CD14-positive monocyte (primary cell): ENCODE data around the gene VARS2. TPM values are rescaled to one million over a fixed set of nuclear protein-coding genes. Genes with fewer than 3 reads are reported as not detected.

Experiments
- DNase-seq, 3 donors: peaks; one replicate each; pipeline ENCODE4 v3.0.0-alpha.2; 2011 to 2022
- H2AFZ ChIP-seq: 2 replicates; pipeline ENCODE4 v1.6.0; 2012; ENCODE audit warnings: mild to moderate bottlenecking, low read depth, low read length, inconsistent platforms; ENCODE audit not compliant: insufficient read depth, poor library complexity, severe bottlenecking
- H3K27ac ChIP-seq, 2 donors: 1 replicate in 1 of 2; 2 replicates in 1 of 2; pipeline ENCODE4 v1.5.1; 2012 to 2013; ENCODE audit warnings: low read length in 2 of 2, control low read depth in 1 of 2, inconsistent platforms in 1 of 2, low read depth in 1 of 2, mild to moderate bottlenecking in 1 of 2
- H3K27me3 ChIP-seq, 2 donors: one replicate each; pipeline versions ENCODE4 v1.6.0 to v1.6.1; 2011 to 2013; ENCODE audit warnings: low read length in 2 of 2; ENCODE audit not compliant: control insufficient read depth in 2 of 2, insufficient read depth in 2 of 2
- H3K36me3 ChIP-seq, 2 donors: replicated peaks in 1 of 2; 1 replicate in 1 of 2; 2 replicates in 1 of 2; pipeline versions ENCODE4 v1.5.1 to v1.6.1; 2012 to 2013; ENCODE audit warnings: low read length in 2 of 2, control low read depth in 1 of 2, inconsistent platforms in 1 of 2, mild to moderate bottlenecking in 1 of 2; ENCODE audit not compliant: insufficient read depth in 2 of 2, control insufficient read depth in 1 of 2
- H3K4me1 ChIP-seq, 2 donors: 1 replicate in 1 of 2; 2 replicates in 1 of 2; pipeline versions ENCODE4 v1.5.1 to v1.6.1; 2012 to 2013; ENCODE audit warnings: low read length in 2 of 2, control low read depth in 1 of 2, inconsistent platforms in 1 of 2, mild to moderate bottlenecking in 1 of 2, moderate library complexity in 1 of 2; ENCODE audit not compliant: insufficient read depth in 2 of 2, control insufficient read depth in 1 of 2
- H3K4me2 ChIP-seq: replicated peaks from 2 replicates; pipeline ENCODE3; 2012; ENCODE audit warnings: low read length, moderate library complexity, mild to moderate bottlenecking; ENCODE audit not compliant: poor library complexity, severe bottlenecking; ENCODE audit errors: extremely low read depth
- H3K4me3 ChIP-seq, 3 experiments: fragments of 200-600 bp in 1 of 3; sonication (generic) in 1 of 3; replicated peaks in 1 of 3; 1 replicate in 2 of 3; 2 replicates in 1 of 3; pipeline ENCODE4 v1.5.1; 2011 to 2013; ENCODE audit warnings: low read length in 3 of 3, mild to moderate bottlenecking in 3 of 3, control low read depth in 2 of 3, low read depth in 2 of 3, inconsistent platforms in 1 of 3, moderate library complexity in 1 of 3
- H3K79me2 ChIP-seq: 2 replicates; pipeline ENCODE4 v1.6.0; 2012; ENCODE audit warnings: mild to moderate bottlenecking, control low read depth, inconsistent platforms, low read length, moderate library complexity; ENCODE audit not compliant: insufficient read depth
- H3K9ac ChIP-seq: 2 replicates; pipeline ENCODE4 v1.6.0; 2017; ENCODE audit warnings: low read length, mild to moderate bottlenecking; ENCODE audit not compliant: insufficient read depth, poor library complexity, severe bottlenecking
- H3K9me3 ChIP-seq, 2 donors: replicated peaks in 1 of 2; 1 replicate in 1 of 2; 2 replicates in 1 of 2; pipeline versions ENCODE4 v1.5.1 to v1.6.1; 2012 to 2013; ENCODE audit warnings: low read length in 2 of 2, control low read depth in 1 of 2; ENCODE audit not compliant: control insufficient read depth in 1 of 2, insufficient read depth in 1 of 2
- H4K20me1 ChIP-seq: 2 replicates; pipeline ENCODE4 v1.6.0; 2012; ENCODE audit warnings: mild to moderate bottlenecking, low read length, control low read depth, moderate library complexity; ENCODE audit not compliant: insufficient read depth
- H3K27ac Mint-ChIP-seq, 7 donors: one replicate each; pipeline ENCODE4 v1.8.0; 2020; ENCODE audit warnings: mild to moderate bottlenecking in 7 of 7, mixed read lengths in 7 of 7, moderate library complexity in 6 of 7, inconsistent platforms in 2 of 7
- H3K27me3 Mint-ChIP-seq, 3 donors: one replicate each; pipeline ENCODE4 v1.8.0; 2021 to 2022; ENCODE audit warnings: low read depth in 3 of 3, mild to moderate bottlenecking in 3 of 3, mixed read lengths in 3 of 3, moderate library complexity in 3 of 3, inconsistent platforms in 1 of 3
- H3K36me3 Mint-ChIP-seq, 2 donors: one replicate each; pipeline ENCODE4 v1.8.0; 2020; ENCODE audit warnings: mixed read lengths in 2 of 2, inconsistent platforms in 1 of 2, mild to moderate bottlenecking in 1 of 2
- H3K4me1 Mint-ChIP-seq: one replicate; pipeline ENCODE4 v1.8.0; 2020; ENCODE audit warnings: mild to moderate bottlenecking, mixed read lengths
- H3K4me3 Mint-ChIP-seq, 2 donors: one replicate each; pipeline ENCODE4 v1.8.0; 2020; ENCODE audit warnings: mild to moderate bottlenecking in 2 of 2, mixed read lengths in 2 of 2, moderate library complexity in 1 of 2
- H3K9me3 Mint-ChIP-seq, 7 donors: one replicate each; pipeline ENCODE4 v1.8.0; 2020 to 2022; ENCODE audit warnings: mixed read lengths in 7 of 7, mild to moderate bottlenecking in 6 of 7, moderate library complexity in 6 of 7, inconsistent platforms in 2 of 7
- CTCF ChIP-seq: fragments of 200-600 bp; IDR thresholded peaks from one replicate; pipeline ENCODE4 v1.8.0; 2022; ENCODE audit warnings: antibody characterized with exemption, mild to moderate bottlenecking
- whole genome bisulfite sequencing: methylation state at CpG from one replicate; pipeline ENCODE4 v1.1.5; 2013; ENCODE audit warnings: missing lambda C conversion rate; ENCODE audit not compliant: insufficient coverage; 5-methylcytosine and 5-hydroxymethylcytosine counted together
- intact Hi-C, 2 donors: fragments of 100-400 bp; cut with micrococcal nuclease; formaldehyde crosslinking; loops; one replicate each; pipeline versions ENCODE4 v1.15.0 to v1.15.1; 2023
- polyA plus RNA-seq, 3 donors: library from polyadenylated mRNA; depleted of rRNA in 1 of 3; unstranded in 2 of 3; stranded (reverse) in 1 of 3; fragments of 300-500 nt in 2 of 3; fragments of >200 nt in 1 of 3; fragmentation: Illumina TruSeq in 2 of 3; gene quantifications; 1 replicate in 2 of 3; 2 replicates in 1 of 3; pipeline ENCODE4 v1.2.3, GENCODE V29; 2012 to 2021

Gene VARS2
- polyA plus RNA-seq, 3 donors: 7.6 to 15.5 (median 8.1) TPM

DNA sequence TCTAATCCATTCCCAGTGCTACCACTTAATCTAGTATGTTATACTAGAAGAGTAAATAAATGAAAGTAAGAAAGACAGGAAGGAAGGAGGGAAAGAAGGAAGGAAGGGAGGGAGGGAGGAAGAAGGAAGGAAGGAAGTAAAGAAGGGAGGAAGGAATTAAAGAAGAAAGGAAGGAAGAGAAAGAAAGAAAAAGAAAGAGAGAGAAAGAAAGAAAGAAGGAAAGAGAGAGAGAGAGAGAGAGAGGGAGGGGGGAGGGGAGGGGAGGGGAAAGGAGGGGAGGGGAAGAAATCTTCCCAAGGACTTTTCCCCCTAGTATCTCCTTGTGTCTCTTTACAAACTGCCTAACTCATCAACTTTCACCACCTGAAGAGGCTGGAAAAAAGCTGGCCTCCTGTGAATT, 48.7 kb downstream of the VARS2 start:
- H3K9me3 Mint-ChIP-seq: no peaks in the 10 kb centered on the region
- H3K4me3 ChIP-seq: no peak overlapping the region
- H2AFZ ChIP-seq: no peak overlapping the region
- no peak for TF ChIP-seq CTCF
- peaks cover 17 to 34% (median 21%) of the 10 kb centered on the region in 3 donors for H3K27me3 Mint-ChIP-seq
- peaks cover 1 to 10% of the 10 kb centered on the region in 2 donors for H3K27me3 ChIP-seq
- H3K36me3 ChIP-seq: no peaks in the 10 kb centered on the region
- no peak overlapping the region for H3K4me3 Mint-ChIP-seq
- no peak overlapping the region for H3K4me2 ChIP-seq
- intact Hi-C loops: no loop called here
- no peak for DNase-seq
- no peaks in the 10 kb centered on the region for H3K36me3 Mint-ChIP-seq
- H4K20me1 ChIP-seq: no peaks in the 10 kb centered on the region
- H3K27ac ChIP-seq: no peak overlapping the region
- no peaks in the 10 kb centered on the region for H3K9me3 ChIP-seq
- H3K4me1 Mint-ChIP-seq: no peaks in the 10 kb centered on the region
- no peak overlapping the region for H3K9ac ChIP-seq
- no peaks in the 10 kb centered on the region for H3K79me2 ChIP-seq
- H3K4me1 ChIP-seq: no peaks in the 10 kb centered on the region
- no peak overlapping the region for H3K27ac Mint-ChIP-seq

- no peak overlapping the region for H3K4me3 ChIP-seq
- no peak overlapping the region for H3K27ac ChIP-seq
- H4K20me1 ChIP-seq: no peaks in the 10 kb centered on the region
- H3K27me3 ChIP-seq: peaks cover 0 to 2% of the 10 kb centered on the region in 2 donors
- H3K9me3 ChIP-seq: no peaks in the 10 kb centered on the region
- no peaks in the 10 kb centered on the region for H3K36me3 ChIP-seq
- Mint-ChIP-seq H3K27me3 (peaks cover 10 to 25% (median 13%) of the 10 kb centered on the region in 3 donors), H3K27ac (no peak overlapping the region), H3K4me3 (no peak overlapping the region), H3K36me3 (no peaks in the 10 kb centered on the region), H3K4me1 (no peaks in the 10 kb centered on the region), H3K9me3 (no peaks in the 10 kb centered on the region)
- H3K9ac ChIP-seq: no peak overlapping the region
- intact Hi-C loops: no loop called here
- no peak for TF ChIP-seq CTCF
- no peak overlapping the region for H2AFZ ChIP-seq
- peaks cover 0 to under 1% of the 10 kb centered on the region in 2 donors for H3K4me1 ChIP-seq
- H3K79me2 ChIP-seq: no peaks in the 10 kb centered on the region
- no peak for DNase-seq
- 92% methylated on average over 6 of the region's 6 CpGs for WGBS
- H3K4me2 ChIP-seq: no peak overlapping the region
Observed at GRCh38 chr6:30963641-30964040, 49.6 kb downstream of the VARS2 start.
